Liver (tissue), 9 donors: Measurements from ENCODE around the gene LRRC8B. TPM values are rescaled to one million over a fixed set of nuclear protein-coding genes. Genes with fewer than 3 reads are reported as not detected.

Source experiments
- DNase-seq: peaks from one replicate; pipeline ENCODE4 v3.0.0-alpha.2; 2017; ENCODE audit warnings: low spot score
- H3K27ac ChIP-seq, 2 donors: one replicate each; pipeline ENCODE4 v1.7.0; 2013; ENCODE audit warnings: inconsistent platforms in 2 of 2, low read length in 2 of 2, control low read depth in 1 of 2, low read depth in 1 of 2, mild to moderate bottlenecking in 1 of 2
- H3K27me3 ChIP-seq, 4 donors: one replicate each; pipeline versions ENCODE4 v1.6.1 to v1.7.0; 2013; ENCODE audit warnings: low read length in 3 of 4, inconsistent platforms in 1 of 4, mild to moderate bottlenecking in 1 of 4, moderate library complexity in 1 of 4; ENCODE audit not compliant: control insufficient read depth in 4 of 4, insufficient read depth in 4 of 4
- H3K36me3 ChIP-seq, 4 donors: one replicate each; pipeline versions ENCODE4 v1.6.1 to v1.7.0; 2013; ENCODE audit warnings: low read length in 3 of 4, mild to moderate bottlenecking in 3 of 4, low read depth in 1 of 4, moderate library complexity in 1 of 4; ENCODE audit not compliant: control insufficient read depth in 4 of 4, insufficient read depth in 3 of 4
- H3K4me1 ChIP-seq, 4 donors: one replicate each; pipeline versions ENCODE4 v1.6.1 to v1.7.0; 2013; ENCODE audit warnings: low read length in 3 of 4, mild to moderate bottlenecking in 3 of 4, moderate library complexity in 1 of 4; ENCODE audit not compliant: control insufficient read depth in 4 of 4, insufficient read depth in 4 of 4
- H3K4me3 ChIP-seq, 3 donors: one replicate each; pipeline versions ENCODE4 v1.6.1 to v1.7.0; 2013; ENCODE audit warnings: low read length in 3 of 3, control low read depth in 1 of 3, low read depth in 1 of 3, mild to moderate bottlenecking in 1 of 3
- H3K9ac ChIP-seq, 2 donors: one replicate each; pipeline ENCODE4 v1.7.0; 2013; ENCODE audit warnings: low read length in 2 of 2, mild to moderate bottlenecking in 2 of 2, moderate library complexity in 2 of 2, control low read depth in 1 of 2, low read depth in 1 of 2
- H3K9me3 ChIP-seq, 4 donors: one replicate each; pipeline versions ENCODE4 v1.6.1 to v1.7.0; 2013; ENCODE audit warnings: low read length in 3 of 4; ENCODE audit not compliant: control insufficient read depth in 4 of 4
- EGR1 ChIP-seq, 2 donors: IDR thresholded peaks; 2 replicates each; pipeline ENCODE4 v1.6.1; 2016 to 2018; ENCODE audit warnings: antibody characterized with exemption in 2 of 2, low read depth in 2 of 2
- FOXA1 ChIP-seq: IDR thresholded peaks from 2 replicates; pipeline ENCODE4 v1.6.1; 2016; ENCODE audit warnings: antibody characterized with exemption
- FOXA2 ChIP-seq: IDR thresholded peaks from 2 replicates; pipeline ENCODE4 v1.6.1; 2016; ENCODE audit warnings: antibody characterized with exemption
- GABPA ChIP-seq, 2 donors: IDR thresholded peaks in 1 of 2; conservative IDR thresholded peaks in 1 of 2; 2 replicates each; pipeline ENCODE4 v1.6.1; 2016; ENCODE audit warnings: antibody characterized with exemption in 2 of 2, mild to moderate bottlenecking in 1 of 2, moderate library complexity in 1 of 2
- HNF4A ChIP-seq, 2 donors: conservative IDR thresholded peaks; 2 replicates each; pipeline ENCODE4 v1.6.1; 2016; ENCODE audit warnings: antibody characterized with exemption in 2 of 2, mild to moderate bottlenecking in 2 of 2
- HNF4G ChIP-seq: IDR thresholded peaks from 2 replicates; pipeline ENCODE4 v1.6.1; 2016; ENCODE audit warnings: antibody characterized with exemption
- JUND ChIP-seq, 2 donors: IDR thresholded peaks; 2 replicates each; pipeline ENCODE4 v1.6.1; 2016; ENCODE audit warnings: antibody characterized with exemption in 2 of 2
- NR2F2 ChIP-seq: IDR thresholded peaks from 2 replicates; pipeline ENCODE4 v1.6.1; 2016; ENCODE audit warnings: antibody characterized with exemption
- RAD21 ChIP-seq, 2 donors: IDR thresholded peaks; 2 replicates each; pipeline ENCODE4 v1.6.1; 2016; ENCODE audit warnings: antibody characterized with exemption in 2 of 2, mild to moderate bottlenecking in 2 of 2
- RXRA ChIP-seq, 2 donors: IDR thresholded peaks; 2 replicates each; pipeline ENCODE4 v1.6.1; 2017 to 2018; ENCODE audit warnings: antibody characterized with exemption in 2 of 2, mild to moderate bottlenecking in 1 of 2
- SP1 ChIP-seq: IDR thresholded peaks from 2 replicates; pipeline ENCODE4 v1.6.1; 2018; ENCODE audit warnings: antibody characterized with exemption, mild to moderate bottlenecking
- TAF1 ChIP-seq: conservative IDR thresholded peaks from 2 replicates; pipeline ENCODE4 v1.6.1; 2016; ENCODE audit warnings: antibody characterized with exemption, mild to moderate bottlenecking
- YY1 ChIP-seq: IDR thresholded peaks from 2 replicates; pipeline ENCODE4 v1.6.1; 2016; ENCODE audit warnings: antibody characterized with exemption, mild to moderate bottlenecking
- WGBS: extraction: QIAGEN DNeasy Blood & Tissue Kit; methylation state at CpG from one replicate; pipeline ENCODE4 v1.1.7; 2013; 5-methylcytosine and 5-hydroxymethylcytosine counted together
- polyA plus RNA-seq, 2 donors: library from polyadenylated mRNA; stranded (reverse) in 1 of 2; unstranded in 1 of 2; fragments of 200-250 nt in 1 of 2; fragments of >200 nt in 1 of 2; fragmentation: Nextera tagmentation in 1 of 2; extraction: Ambion mirVana in 1 of 2; gene quantifications; one replicate each; pipeline versions ENCODE4 v1.2.1 to v1.2.3, GENCODE V29; 2013 to 2015
- total RNA-seq, 2 donors: library from RNA; depleted of rRNA; stranded (reverse); fragments of >200 nt; gene quantifications; one replicate each; pipeline ENCODE4 v1.2.3, GENCODE V29; 2014
- TF ChIP-seq, protein P1 (sequence below): IDR thresholded peaks from 2 replicates; pipeline ENCODE4 v1.6.1; 2016; ENCODE audit warnings: antibody characterized with exemption, mild to moderate bottlenecking
- TF ChIP-seq, protein P2 (sequence below): IDR thresholded peaks from 2 replicates; pipeline ENCODE4 v1.6.1; 2016; ENCODE audit warnings: antibody characterized with exemption
- TF ChIP-seq, protein P3 (sequence below): IDR thresholded peaks from 2 replicates; pipeline ENCODE4 v1.6.1; 2016; ENCODE audit warnings: antibody characterized with exemption
- TF ChIP-seq, protein P4 (sequence below): IDR thresholded peaks from 2 replicates; pipeline ENCODE4 v1.6.1; 2016; ENCODE audit warnings: antibody characterized with exemption
- donor health status: healthy.
- donor health status: healthy.
- donor health status: healthy.
- donor health status: healthy.
- donor health status: healthy.

LRRC8B gene
- total and polyA plus RNA-seq, 4 donors: 1.2 to 4.3 (median 2.5) TPM

DNA sequence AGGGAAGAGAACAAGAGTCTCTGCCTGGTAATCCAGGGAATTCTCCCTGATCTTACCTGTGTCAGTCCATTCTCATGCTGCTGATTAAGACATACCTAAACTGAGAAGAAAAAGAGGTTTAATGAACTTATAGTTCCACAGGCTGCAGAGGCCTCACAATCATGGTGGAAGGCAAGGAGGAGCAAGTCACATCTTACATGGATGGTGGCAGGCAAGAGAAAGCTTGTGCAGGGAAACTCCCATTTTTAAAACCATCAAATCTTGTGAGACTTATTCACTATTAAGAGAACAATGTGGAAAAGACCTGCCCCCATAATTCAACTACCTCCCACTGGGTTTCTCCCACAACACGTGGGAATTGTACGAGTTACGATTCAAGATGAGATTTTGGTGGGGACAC lies 34.2 kb upstream of the LRRC8B start:
- 89% methylated on average over 3 of the region's 3 CpGs for WGBS
- Histone ChIP-seq H3K27ac (no peak overlapping the region), H3K9me3 (no peaks in the 10 kb centered on the region)

DNA sequence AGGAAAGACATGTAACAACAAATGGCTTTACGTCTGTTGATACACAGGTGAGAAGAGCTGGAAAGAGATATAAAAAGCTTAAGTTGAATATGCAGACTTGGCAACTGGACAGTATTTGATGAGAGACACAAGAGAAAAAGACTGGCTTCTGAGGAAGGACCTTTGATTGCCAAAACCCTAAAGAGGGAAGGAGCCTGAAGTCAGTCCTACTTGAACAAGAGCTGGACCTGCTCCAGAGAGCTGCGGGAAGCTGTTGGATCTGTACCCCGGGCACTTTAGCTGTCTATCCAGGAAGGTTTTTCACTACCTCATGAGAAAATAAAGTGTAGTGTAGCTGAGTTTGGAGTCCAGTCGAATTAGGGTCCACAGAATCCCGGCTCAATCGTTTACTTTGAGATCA lies 25.3 kb upstream of the LRRC8B start:
- no peaks in the 10 kb centered on the region for H3K27me3 ChIP-seq
- WGBS: 79% methylated on average over 6 of the region's 6 CpGs
- no peaks in the 10 kb centered on the region for H3K4me1 ChIP-seq
- TF ChIP-seq, protein P1, sequence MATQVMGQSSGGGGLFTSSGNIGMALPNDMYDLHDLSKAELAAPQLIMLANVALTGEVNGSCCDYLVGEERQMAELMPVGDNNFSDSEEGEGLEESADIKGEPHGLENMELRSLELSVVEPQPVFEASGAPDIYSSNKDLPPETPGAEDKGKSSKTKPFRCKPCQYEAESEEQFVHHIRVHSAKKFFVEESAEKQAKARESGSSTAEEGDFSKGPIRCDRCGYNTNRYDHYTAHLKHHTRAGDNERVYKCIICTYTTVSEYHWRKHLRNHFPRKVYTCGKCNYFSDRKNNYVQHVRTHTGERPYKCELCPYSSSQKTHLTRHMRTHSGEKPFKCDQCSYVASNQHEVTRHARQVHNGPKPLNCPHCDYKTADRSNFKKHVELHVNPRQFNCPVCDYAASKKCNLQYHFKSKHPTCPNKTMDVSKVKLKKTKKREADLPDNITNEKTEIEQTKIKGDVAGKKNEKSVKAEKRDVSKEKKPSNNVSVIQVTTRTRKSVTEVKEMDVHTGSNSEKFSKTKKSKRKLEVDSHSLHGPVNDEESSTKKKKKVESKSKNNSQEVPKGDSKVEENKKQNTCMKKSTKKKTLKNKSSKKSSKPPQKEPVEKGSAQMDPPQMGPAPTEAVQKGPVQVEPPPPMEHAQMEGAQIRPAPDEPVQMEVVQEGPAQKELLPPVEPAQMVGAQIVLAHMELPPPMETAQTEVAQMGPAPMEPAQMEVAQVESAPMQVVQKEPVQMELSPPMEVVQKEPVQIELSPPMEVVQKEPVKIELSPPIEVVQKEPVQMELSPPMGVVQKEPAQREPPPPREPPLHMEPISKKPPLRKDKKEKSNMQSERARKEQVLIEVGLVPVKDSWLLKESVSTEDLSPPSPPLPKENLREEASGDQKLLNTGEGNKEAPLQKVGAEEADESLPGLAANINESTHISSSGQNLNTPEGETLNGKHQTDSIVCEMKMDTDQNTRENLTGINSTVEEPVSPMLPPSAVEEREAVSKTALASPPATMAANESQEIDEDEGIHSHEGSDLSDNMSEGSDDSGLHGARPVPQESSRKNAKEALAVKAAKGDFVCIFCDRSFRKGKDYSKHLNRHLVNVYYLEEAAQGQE: no peak
- TF ChIP-seq, protein P2, sequence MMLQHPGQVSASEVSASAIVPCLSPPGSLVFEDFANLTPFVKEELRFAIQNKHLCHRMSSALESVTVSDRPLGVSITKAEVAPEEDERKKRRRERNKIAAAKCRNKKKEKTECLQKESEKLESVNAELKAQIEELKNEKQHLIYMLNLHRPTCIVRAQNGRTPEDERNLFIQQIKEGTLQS: no peak
- TF ChIP-seq SP1 (no peak), FOXA2 (no peak), GABPA (IDR thresholded peaks at IDR 0.05 in 1 of 2, conservative IDR thresholded peaks at IDR 0.05 in 1 of 2) (no peak), TAF1 (no peak), YY1 (no peak), FOXA1 (no peak), NR2F2 (no peak), EGR1 (IDR thresholded peaks at IDR 0.05; ENCODE audit: low read depth in 2 of 2) (no peak), RXRA (IDR thresholded peaks at IDR 0.05) (no peak), JUND (IDR thresholded peaks at IDR 0.05) (no peak), RAD21 (IDR thresholded peaks at IDR 0.05) (no peak), HNF4A (conservative IDR thresholded peaks at IDR 0.05) (no peak)
- TF ChIP-seq, protein P3, sequence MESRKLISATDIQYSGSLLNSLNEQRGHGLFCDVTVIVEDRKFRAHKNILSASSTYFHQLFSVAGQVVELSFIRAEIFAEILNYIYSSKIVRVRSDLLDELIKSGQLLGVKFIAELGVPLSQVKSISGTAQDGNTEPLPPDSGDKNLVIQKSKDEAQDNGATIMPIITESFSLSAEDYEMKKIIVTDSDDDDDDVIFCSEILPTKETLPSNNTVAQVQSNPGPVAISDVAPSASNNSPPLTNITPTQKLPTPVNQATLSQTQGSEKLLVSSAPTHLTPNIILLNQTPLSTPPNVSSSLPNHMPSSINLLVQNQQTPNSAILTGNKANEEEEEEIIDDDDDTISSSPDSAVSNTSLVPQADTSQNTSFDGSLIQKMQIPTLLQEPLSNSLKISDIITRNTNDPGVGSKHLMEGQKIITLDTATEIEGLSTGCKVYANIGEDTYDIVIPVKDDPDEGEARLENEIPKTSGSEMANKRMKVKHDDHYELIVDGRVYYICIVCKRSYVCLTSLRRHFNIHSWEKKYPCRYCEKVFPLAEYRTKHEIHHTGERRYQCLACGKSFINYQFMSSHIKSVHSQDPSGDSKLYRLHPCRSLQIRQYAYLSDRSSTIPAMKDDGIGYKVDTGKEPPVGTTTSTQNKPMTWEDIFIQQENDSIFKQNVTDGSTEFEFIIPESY: no peak

More for the DNA sequence above, 34.2 kb upstream of the LRRC8B start:
- Histone ChIP-seq H3K9ac (no peak overlapping the region), H3K36me3 (no peaks in the 10 kb centered on the region), H3K4me3 (no peak overlapping the region), H3K4me1 (no peaks in the 10 kb centered on the region), H3K27me3 (no peaks in the 10 kb centered on the region)
- TF ChIP-seq GABPA (IDR thresholded peaks at IDR 0.05 in 1 of 2, conservative IDR thresholded peaks at IDR 0.05 in 1 of 2) (no peak), HNF4A (conservative IDR thresholded peaks at IDR 0.05) (no peak), RXRA (IDR thresholded peaks at IDR 0.05) (no peak), SP1 (no peak), RAD21 (IDR thresholded peaks at IDR 0.05) (no peak), NR2F2 (no peak), EGR1 (IDR thresholded peaks at IDR 0.05; ENCODE audit: low read depth in 2 of 2) (no peak), FOXA1 (no peak), HNF4G (no peak), YY1 (no peak)
- TF ChIP-seq, protein P3: no peak
- TF ChIP-seq, protein P1: no peak
- TF ChIP-seq, protein P4, sequence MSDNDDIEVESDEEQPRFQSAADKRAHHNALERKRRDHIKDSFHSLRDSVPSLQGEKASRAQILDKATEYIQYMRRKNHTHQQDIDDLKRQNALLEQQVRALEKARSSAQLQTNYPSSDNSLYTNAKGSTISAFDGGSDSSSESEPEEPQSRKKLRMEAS: no peak
- DNase-seq: no peak

More for the DNA sequence above, 25.3 kb upstream of the LRRC8B start:
- no peak overlapping the region for H3K4me3 ChIP-seq
- H3K27ac ChIP-seq: no peak overlapping the region
- no peak for DNase-seq
- H3K36me3 ChIP-seq: no peaks in the 10 kb centered on the region
- no peak overlapping the region for H3K9ac ChIP-seq
- no peaks in the 10 kb centered on the region for H3K9me3 ChIP-seq
